CD4-positive, alpha-beta T cell treated with Interleukin-15 for 4 hours (primary cell): ENCODE results near the gene DDX5.
"Not testable (repeated sequence)": the region's sequence is repeated elsewhere in the genome, so short reads cannot be mapped to it uniquely, and the experiment has no call there.

Experiments
- DNase-seq: peaks from one replicate; pipeline ENCODE4 v3.0.0-alpha.2; 2020; ENCODE audit warnings: low spot score

DDX5 gene

GRCh38 chr17:64492481-64493109 lies 13.5 kb downstream of the DDX5 start:
- DNase-seq: peak; percentile 70

- no peak for DNase-seq
Observed at GRCh38 chr17:64491994-64492393, 14.1 kb downstream of the DDX5 start.

- peak; percentile 64 for DNase-seq
Observed at GRCh38 chr17:64491034-64491860, 14.8 kb downstream of the DDX5 start.

- DNase-seq: no peak
Observed at GRCh38 chr17:64488301-64488700, 17.8 kb downstream of the DDX5 start.

GRCh38 chr17:64484380-64484779 lies 21.7 kb downstream of the DDX5 start:
- no peak for DNase-seq

GRCh38 chr17:64480951-64481350 lies 25.1 kb downstream of the DDX5 start:
- DNase-seq: no peak

GRCh38 chr17:64477849-64478248 lies 28.2 kb downstream of the DDX5 start:
- DNase-seq: no peak

GRCh38 chr17:64472564-64472963 lies 33.5 kb downstream of the DDX5 start:
- no peak for DNase-seq

GRCh38 chr17:64471440-64471839 lies 34.6 kb downstream of the DDX5 start:
- no peak for DNase-seq

GRCh38 chr17:64470625-64471024 lies 35.5 kb downstream of the DDX5 start:
- DNase-seq: no peak

- not testable (repeated sequence) for DNase-seq
Observed at GRCh38 chr17:64466834-64467233, 39.3 kb downstream of the DDX5 start.

- DNase-seq: no peak
Observed at GRCh38 chr17:64466019-64466735, 39.9 kb downstream of the DDX5 start.

GRCh38 chr17:64461788-64462187 lies 44.3 kb downstream of the DDX5 start:
- no peak for DNase-seq

GRCh38 chr17:64460955-64461354 lies 45.1 kb downstream of the DDX5 start:
- no peak for DNase-seq

- not testable (repeated sequence) for DNase-seq
Observed at GRCh38 chr17:64459818-64460217, 46.3 kb downstream of the DDX5 start.

- no peak for DNase-seq
Observed at GRCh38 chr17:64459284-64459747, 46.8 kb downstream of the DDX5 start.

GRCh38 chr17:64458756-64459155 lies 47.3 kb downstream of the DDX5 start:
- DNase-seq: no peak

- no peak for DNase-seq
Observed at GRCh38 chr17:64457156-64457555, 48.9 kb downstream of the DDX5 start.

- DNase-seq: peak; percentile 16
Observed at GRCh38 chr17:64455993-64456885, 49.9 kb downstream of the DDX5 start.

- no peak for DNase-seq
Observed at GRCh38 chr17:64449545-64449944, 56.5 kb downstream of the DDX5 start.

GRCh38 chr17:64448665-64449512 lies 57.2 kb downstream of the DDX5 start, which contains the start of gene MILR1:
MILR1 (plus strand) TSS chr17:64449115; CDS start chr17:64449169, 54 bp downstream.
- no peak for DNase-seq
